ENCODE measurements around the gene TGFBR2.
"Not testable (repeated sequence)": the region's sequence is repeated elsewhere in the genome, so short reads cannot be mapped to it uniquely, and the experiment has no call there.

The TGFBR2 gene

GRCh38 chr3:30666572-30667279, 60.3 kb downstream of the TGFBR2 start:
- TF ChIP-seq CTCF (conservative IDR thresholded peaks at IDR 0.05): no peak
- no peak overlapping the region for H3K27ac ChIP-seq

- no peak overlapping the region for H3K27ac ChIP-seq
- no peak for TF ChIP-seq CTCF (conservative IDR thresholded peaks at IDR 0.05)
These were observed 60.9 kb downstream of the TGFBR2 start for GRCh38 chr3:30667280-30667651.

GRCh38 chr3:30668051-30668609, 61.7 kb downstream of the TGFBR2 start:
- no peak overlapping the region for H3K27ac ChIP-seq
- TF ChIP-seq CTCF (conservative IDR thresholded peaks at IDR 0.05): no peak

GRCh38 chr3:30669360-30669934, 63.0 kb downstream of the TGFBR2 start:
- H3K27ac ChIP-seq: not testable (repeated sequence)

GRCh38 chr3:30670292-30670691, 63.9 kb downstream of the TGFBR2 start:
- no peak for TF ChIP-seq CTCF (conservative IDR thresholded peaks at IDR 0.05)
- no peak overlapping the region for H3K27ac ChIP-seq

GRCh38 chr3:30671527-30672286, 65.3 kb downstream of the TGFBR2 start:
- H3K27ac ChIP-seq: no peak overlapping the region
- TF ChIP-seq CTCF (conservative IDR thresholded peaks at IDR 0.05): no peak

- H3K27ac ChIP-seq: no peak overlapping the region
- TF ChIP-seq CTCF (conservative IDR thresholded peaks at IDR 0.05): no peak
These were observed 65.9 kb downstream of the TGFBR2 start for GRCh38 chr3:30672287-30672735.
